Right lung (tissue), 5 donors: ENCODE data around the gene PPP6R3. TPM values are rescaled to one million over a fixed set of nuclear protein-coding genes. Genes with fewer than 3 reads are reported as not detected.

Experiments used
- polyA plus RNA-seq, 5 donors: library from polyadenylated mRNA; unstranded; fragments of 120-200 nt; gene quantifications; one replicate each; pipeline versions ENCODE4 v1.2.1 to v1.2.3, GENCODE V29; 2013; ENCODE audit warnings: inconsistent platforms in 1 of 5, low replicate concordance in 1 of 5; ENCODE audit not compliant: insufficient read length in 5 of 5, insufficient read depth in 1 of 5

The PPP6R3 gene
- polyA plus RNA-seq, 5 donors = 84.1 to 123 (median 107) TPM

Other genes with a start within 250 kb of the PPP6R3 start
- 10 to 100 TPM; 61.0 to 94.6 (median 90.7) TPM for gene KMT5B, start 247.5 kb upstream of the PPP6R3 start, polyA plus RNA-seq
- 10 to 100 TPM; 17.8 to 30.5 (median 22.8) TPM for gene C11orf24, start 188.8 kb upstream of the PPP6R3 start, polyA plus RNA-seq
- gene LRP5, start 148.2 kb upstream of the PPP6R3 start, polyA plus RNA-seq = 10 to 100 TPM; 44.5 to 82.3 (median 60.7) TPM
- under 1 TPM in 2 of 5 donors, not detected in 3; 0.14 to 0.33 TPM for gene GAL, start 223.8 kb downstream of the PPP6R3 start, polyA plus RNA-seq